HG03378 (cell line): Measurements from ENCODE around the gene PCCA.
"Not testable (repeated sequence)": the region's sequence is repeated elsewhere in the genome, so short reads cannot be mapped to it uniquely, and the experiment has no call there.

ENCODE experiments used
- ATAC-seq: cut with Tn5 transposase; IDR thresholded peaks from one replicate; pipeline ENCODE4 v1.9.1; 2021; ENCODE audit warnings: mild to moderate bottlenecking, moderate library complexity; ENCODE audit not compliant: unreplicated experiment

PCCA gene

DNA sequence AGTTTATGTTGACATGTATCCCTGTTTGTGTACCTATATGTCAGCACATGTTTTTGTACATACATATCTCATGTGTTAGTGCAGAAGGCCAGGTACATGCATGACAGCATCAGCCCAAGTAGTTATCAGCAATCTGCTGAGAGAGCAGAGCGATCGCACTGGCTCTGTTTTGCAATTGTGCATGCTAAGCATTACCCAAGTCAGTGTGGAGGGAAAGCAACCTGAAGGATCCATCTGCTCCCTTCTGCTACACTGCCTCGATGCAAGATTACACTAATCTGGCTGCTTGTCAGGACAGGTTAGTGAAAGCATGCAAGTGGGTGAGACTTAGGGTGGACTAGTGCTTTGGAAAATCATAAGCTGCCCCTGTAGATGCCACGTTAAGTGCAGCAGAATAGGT, 211.8 kb downstream of the PCCA start:
- no peak for ATAC-seq

DNA sequence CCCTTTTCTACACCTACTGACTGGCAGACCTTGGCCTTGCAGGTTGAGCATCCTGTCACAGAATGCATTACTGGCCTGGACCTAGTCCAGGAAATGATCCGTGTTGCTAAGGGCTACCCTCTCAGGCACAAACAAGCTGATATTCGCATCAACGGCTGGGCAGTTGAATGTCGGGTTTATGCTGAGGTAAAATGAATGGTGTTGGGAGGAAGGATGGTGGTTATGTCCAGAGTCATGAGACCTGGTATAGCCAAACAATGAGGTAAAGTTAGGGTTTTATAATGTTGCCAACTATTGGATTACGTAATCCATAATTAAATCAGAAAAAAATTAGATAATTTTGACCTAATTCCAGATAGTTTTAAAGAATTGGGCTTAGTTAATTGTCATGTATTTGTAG, 212.5 kb downstream of the PCCA start:
- ATAC-seq: no peak

DNA sequence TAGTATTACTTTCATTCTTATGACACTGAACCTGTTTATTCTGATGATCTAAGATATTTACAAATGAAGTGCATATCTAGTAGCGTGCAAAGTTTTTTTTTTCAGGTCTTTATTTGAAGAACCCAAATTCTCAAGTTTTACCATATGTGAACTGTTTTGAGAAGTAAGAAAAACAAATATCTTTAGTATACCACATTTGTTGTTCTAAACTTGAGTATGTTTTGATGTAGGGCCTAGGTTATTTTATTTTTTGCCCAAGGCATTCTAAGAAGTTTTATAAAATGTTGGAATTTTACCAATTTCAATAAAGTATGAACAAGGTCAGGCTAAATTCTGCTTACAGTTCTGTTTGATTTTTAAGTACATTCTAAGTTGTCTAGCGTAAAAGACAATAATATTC, 213.5 kb downstream of the PCCA start:
- ATAC-seq: no peak

DNA sequence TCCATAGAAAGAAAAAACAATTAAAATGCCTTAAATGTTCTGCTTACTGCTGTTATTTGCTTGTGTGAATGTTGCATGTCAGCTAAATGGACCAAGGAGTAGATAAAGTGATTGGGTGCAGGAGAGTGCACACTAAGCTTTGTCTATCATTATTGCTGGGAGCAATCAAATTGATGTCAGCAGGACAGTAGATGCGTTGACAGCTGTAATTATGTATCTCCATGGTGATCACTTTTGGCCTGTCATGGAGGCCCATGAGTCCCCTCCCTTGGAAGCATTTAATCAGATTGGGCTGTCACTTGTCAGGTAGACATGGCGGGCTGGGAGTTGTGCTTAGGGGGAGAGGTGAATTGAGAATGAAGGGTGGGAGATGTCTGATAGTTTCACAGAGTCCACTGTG, 215.3 kb downstream of the PCCA start:
- ATAC-seq: no peak

DNA sequence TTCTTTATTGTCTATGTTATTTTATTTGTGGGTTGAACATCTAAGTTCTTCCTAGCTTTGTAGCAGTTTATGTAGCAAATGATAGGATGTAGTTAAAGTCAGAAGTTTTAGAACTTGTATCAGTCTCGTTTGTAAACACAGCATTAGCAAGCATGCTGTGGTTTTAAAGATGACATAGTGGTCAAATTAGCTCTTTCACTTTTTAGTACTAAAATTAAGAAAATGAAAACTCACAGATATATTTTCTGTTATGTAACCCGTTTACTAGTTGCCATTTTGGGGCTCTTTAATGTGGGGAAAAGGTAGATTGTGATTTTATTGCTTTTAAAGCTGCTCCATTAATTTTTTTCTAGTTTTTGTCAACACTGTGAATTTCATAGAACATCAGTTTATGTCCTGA, 216.5 kb downstream of the PCCA start:
- ATAC-seq: no peak

DNA sequence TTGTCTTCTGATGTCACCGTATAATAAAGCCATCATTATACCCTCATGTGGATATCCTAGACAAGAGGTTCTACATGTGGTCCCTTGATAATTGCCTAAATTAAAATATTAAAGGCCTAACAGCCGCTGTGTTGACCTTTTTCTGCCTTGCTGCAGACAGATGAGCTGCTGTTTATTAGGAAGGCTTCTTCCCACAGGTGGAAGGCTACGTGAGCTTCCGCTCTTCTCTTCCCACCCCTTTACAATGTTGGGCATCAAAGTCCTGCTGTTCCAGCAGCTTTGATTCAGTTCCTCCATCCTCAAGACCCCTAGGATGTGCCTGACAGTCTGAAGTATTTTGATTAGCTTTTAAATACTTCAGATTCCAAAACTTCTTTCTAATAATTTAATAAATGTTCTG, 217.1 kb downstream of the PCCA start:
- ATAC-seq: no peak

DNA sequence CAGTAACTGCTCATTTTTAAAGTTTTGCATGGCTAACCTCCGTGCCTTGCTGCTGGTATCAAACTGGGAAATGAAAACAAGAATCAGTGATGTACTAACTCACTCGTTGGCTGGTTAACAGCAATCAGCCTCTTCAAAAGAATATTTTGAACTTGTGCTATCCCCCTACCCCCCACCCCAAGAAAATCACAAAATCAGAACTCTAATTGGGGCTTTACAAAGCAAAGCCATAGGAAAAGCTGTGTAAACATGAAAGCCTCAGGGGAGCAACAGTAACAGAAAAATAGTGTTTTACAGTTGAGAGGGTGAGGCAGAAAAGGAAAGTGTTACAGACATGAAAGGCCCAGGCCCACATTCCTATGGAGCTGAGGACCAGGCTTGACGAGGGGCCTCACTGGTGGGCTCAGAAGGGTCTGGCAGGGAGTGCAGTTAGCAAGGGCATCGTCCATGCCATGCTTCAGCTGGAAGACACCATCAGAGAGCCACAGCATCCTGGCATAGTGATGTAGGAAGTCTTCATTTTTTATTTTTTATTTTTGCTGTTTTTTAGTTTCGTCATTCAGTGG, 217.6 kb downstream of the PCCA start:
- no peak for ATAC-seq

DNA sequence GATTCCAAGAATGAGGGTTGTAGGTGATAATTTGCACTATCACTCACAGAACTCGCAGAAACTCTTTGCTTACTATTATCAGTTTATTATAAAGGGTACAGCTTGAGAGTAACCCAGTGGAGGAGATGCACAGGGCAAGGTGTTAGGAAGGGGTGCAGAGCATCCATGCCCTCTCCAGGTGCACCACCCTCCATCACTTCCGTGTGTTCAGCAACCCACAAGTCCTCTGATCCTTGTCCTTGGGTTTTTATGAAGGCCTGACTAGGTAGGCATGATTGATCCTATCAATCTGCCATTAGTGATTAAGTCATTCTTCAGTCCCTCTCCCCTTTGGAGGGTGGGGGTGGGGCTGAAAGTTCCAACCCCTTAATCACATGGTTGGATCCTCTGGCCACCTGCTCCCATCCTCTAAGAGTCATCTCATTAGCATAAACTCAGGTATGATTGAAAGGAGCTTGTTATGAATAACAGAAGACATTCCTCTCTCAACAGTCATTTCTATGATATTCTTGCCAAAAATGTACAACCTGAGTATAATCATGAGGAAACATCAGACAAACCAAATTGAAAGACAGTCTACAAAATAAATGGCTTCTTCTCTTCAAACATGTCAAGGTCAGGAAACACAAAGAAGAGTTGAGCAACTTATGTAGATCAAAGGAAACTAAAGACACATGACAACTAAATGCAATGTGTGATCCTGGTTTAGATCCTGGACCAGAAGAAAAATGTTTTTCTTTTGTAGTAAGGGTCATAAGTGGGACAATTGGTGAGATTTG, 225.4 kb downstream of the PCCA start:
- no peak for ATAC-seq

DNA sequence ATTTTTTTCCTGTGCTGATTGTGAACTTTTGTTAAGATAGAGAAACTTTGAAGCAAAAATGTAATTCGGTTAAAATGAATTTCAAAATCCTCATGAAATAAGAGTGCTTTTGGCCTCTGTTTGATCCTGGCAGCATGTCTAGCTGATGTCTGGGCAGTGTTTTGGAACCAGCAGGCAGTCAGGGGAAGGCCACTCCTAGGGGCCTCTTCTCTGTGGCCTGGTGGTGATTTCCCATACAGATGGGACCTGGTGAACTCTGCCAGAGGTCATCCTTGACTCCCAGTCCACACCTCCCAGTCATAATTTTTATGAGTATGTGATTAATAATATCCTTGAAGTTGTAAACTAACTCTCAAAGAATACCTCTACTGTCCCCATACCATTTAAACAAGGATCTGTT, 226.6 kb downstream of the PCCA start:
- no peak for ATAC-seq

DNA sequence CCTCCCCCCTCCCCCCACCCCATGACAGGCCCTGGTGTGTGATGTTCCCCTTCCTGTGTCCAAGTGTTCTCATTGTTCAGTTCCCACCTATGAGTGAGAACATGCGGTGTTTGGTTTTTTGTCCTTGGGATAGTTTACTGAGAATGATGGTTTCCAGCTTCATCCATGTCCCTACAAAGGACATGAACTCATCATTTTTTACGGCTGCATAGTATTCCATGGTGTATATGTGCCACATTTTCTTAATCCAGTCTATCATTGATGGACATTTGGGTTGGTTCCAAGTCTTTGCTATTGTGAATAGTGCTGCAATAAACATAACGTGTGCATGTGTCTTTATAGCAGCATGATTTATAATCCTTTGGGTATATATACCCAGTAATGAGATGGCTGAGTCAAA, 229.6 kb downstream of the PCCA start:
- ATAC-seq: not testable (repeated sequence)

DNA sequence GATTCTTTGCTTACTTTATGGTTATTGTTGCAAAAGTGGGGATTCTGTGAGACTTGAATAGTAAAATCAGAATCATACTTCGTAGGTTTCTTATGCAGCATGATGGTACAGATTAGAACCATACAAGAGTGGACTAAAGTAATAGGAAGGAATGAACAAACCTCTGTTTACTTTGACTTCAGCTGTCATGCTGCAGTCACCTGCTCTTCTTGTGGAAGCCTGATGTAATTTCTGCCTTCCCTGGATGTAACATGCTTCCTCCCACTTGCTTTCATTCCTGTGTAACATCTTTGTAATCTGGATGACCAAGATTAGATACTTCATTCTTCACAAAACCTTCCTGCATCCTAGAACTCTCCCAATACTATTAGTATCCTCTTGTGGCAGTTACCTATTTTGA, 235.0 kb downstream of the PCCA start:
- ATAC-seq: no peak

DNA sequence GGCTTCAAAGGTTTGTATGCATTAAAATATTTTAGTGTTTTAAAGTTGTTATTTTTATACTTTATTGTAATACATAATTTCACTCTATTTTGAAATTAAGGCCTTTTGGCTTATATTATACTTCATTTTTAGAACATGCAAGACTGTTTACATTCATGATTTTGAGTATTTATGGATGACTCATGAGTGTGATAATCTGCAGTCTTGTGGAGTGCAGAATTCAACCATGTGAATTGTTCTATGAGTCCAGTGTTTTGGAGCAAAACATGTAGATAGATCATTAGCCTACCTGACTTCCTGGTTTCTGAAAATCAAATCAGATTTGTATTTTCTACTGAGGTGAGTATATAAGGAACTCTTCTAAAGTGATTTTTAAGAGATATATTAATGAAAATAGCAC, 241.8 kb downstream of the PCCA start:
- ATAC-seq: no peak

DNA sequence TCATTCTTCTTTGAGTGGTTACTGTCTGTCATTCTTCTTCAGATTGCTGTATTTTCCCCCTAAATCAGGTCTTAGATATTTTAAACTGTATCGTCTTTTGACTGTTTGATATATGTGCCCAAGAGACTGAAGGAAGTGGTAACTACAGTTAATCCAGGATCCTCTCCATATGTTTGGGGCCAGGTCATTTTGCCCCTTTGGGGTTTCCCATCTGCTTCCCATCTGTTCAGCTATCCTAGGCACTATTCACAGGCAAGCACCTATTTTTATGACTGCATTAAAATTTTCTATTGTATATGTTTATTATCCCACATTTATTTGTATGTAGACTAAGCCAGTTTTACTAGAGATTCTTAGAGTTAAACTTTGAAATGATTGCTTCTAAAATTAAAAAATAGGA, 244.2 kb downstream of the PCCA start:
- no peak for ATAC-seq

DNA sequence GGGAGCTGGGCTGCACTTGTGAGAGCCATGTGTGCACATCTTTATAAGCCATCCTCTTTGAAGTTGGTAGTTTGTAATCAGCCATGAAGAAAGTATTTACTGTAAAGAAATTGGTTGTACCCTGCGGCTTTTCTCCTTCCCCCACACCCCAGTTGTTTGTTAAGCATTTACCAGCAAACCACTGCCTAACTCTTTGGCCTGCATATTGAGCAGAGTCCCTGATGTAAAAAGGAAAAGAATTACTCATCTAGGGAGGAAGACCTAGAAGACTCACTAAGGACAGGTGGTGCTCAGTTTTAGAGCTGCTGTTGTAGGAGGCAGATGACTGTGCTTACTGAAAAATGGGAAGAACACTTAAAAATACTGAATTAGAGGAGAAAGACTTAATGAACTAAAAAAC, 245.3 kb downstream of the PCCA start:
- no peak for ATAC-seq

DNA sequence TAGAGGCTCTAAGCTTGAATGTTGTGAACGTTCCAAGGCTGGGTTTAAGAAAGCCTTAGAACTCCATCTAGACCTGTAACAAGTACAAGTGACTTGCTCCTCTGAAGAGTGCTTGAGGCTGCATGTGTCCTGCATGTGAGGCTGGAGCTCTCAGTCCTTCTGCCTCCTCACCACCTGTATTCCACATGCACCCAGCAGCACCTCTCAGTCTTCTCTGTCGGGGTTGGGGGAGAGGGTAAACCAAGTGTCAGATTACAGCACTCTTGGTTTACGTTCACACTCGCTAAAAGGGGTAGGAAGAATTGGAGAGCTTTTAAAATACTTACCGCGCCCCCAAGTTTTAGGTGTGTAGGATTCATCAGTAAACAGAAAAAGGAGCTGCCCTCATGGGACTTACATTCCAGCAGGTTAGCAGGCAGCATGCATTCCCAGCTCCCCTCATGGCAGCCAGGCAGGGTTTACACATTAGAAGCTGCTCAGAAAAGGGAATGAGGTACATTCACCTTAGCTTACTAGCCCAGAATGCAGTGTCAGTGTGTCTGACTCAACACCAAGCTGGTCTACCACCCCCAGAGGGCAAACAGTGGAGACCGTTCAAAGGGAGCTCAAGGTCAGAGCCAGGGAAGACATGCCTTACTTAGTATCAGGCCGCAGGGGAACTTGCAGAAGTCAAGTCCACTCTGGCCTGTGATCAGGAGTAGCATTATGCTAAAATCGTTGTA, 248.1 kb downstream of the PCCA start:
- ATAC-seq: no peak

DNA sequence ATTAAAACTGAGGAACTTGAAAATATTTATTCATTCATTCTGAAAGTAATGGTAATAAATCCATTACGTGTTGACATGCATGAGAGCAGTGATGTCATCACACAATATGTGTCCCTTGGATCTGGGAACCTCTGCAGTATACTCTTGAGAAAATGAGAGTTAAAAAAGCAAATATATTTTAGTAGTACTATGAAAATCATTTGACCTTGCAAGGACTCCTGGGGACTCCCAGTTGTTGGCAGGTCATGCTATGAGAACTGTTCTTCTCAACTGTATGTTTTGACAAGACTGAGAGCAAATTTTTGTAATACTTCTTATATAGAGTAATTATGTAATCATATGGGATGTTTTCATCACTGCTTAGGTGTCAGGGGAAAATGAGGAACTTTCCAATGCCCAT, 249.4 kb downstream of the PCCA start:
- ATAC-seq: no peak

DNA sequence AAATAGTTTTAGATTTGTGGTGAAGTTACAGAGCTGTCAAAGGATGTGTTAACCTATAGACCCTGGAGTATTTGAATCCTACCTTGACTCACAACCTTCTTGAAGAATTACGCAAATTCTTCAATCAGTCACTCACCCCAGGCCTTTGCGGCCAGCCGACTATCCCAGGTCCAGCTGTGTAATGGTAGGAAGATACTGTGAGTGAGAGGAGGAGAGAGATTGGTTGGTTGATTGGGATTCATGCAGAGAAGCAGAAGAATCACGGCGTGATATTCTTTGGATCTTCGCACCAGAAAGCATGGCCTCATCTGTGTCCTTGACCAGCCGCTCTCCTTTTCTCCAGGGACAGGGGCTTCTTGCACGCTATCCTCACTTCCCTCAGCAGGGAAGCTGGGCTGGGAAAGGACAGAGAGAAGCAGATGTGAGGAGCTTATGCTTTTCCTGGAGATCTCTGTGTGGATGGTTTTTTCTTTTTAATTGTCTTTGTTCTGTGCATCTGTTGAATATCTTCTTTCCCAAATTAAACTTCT, 250.6 kb downstream of the PCCA start:
- ATAC-seq: no peak

DNA sequence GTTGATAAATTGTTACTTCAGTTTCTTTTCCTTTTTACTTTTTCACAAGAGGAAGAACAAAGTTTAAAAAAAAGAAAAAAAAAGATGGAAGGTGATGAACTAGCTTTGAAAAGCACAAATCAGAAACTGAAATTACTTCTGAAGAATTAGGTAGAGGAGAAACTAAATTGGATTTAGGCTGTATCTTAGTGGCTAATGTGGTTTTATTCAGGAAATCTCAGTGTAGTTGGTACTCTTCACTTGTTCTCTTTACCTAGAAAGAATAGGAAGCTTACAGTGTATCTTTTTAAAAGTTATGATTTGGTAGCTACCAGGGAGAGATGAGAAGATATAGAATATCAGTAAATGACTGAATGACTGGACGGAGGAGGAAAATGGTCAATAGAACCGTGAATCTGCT, 252.0 kb downstream of the PCCA start:
- ATAC-seq: no peak

DNA sequence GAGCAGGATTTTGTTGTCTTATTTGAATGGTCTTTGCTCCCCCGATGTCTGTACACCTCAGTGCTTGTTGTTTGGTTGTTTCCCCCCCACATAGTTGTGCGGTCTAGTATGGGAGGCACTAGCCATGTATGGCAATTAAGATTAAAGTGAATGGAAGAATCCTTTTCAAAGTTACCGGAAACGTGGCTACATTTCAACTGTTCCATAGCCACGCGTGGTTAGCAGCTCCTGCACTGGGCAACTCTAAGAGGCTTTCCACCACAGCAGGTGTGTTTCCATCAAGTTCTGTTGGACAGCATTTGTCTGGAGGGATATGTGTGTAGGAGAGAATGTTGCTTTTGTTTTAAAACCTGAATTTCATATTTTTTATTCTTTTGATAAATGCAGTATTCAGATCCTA, 252.4 kb downstream of the PCCA start:
- ATAC-seq: no peak

DNA sequence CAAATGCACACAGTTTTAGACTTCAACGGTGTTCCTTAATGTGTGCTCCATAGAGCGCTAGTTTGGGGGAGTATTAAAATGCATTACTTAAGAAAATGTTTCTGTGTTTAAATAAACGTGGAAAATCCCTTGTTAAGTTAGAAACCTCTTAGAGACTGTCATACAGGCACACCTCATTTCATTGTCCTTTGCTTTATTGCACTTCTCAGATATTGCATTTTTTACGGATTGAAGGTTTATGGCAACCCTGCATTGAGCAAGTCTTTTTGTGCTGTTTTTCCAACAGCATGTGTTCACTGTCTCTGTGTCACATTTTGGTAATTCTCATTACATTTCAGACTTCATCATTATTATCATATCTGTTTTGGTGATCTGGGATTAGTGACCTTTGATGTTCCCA, 255.7 kb downstream of the PCCA start:
- no peak for ATAC-seq

DNA sequence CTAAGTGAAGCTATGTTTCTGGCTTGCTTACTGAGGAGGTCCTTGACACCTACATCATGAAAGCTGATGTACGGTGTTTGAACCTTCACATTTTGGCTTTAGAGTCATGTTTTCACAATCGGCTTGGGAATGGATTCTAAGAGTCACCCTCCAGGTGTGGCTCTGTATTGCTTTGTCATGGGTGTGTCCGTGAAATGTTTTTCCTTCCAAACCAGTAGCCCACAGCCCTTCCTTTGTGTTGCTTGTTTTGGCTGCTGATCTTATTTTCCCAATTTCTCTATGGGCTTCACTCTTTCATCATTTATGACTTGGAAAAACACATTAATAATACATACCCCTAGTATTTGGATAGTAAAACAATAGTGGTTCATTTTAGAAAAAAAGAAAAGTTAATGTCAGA, 259.1 kb downstream of the PCCA start:
- no peak for ATAC-seq

DNA sequence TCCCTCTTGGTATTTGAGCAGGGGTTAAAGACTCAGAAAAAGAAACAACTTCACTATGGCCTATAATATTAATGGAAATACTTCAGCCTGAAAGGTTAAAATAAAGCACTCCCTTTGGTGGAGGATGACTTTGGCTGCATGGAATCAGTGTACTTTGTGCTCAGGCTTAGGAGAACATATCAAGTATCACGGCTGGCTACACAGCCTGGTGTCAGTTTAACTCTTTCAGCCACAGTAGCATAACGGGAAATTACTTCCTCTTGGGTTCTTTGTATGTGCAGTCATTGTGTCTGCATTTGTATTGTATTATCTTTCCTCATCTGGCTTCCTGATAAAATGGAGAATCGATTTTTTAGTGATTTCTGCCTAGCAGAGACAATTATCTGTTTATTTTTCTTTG, 260.7 kb downstream of the PCCA start:
- no peak for ATAC-seq
